K562 (cell line): ENCODE results near the gene CEP131. TPM values are rescaled to one million over a fixed set of nuclear protein-coding genes. Genes with fewer than 3 reads are reported as not detected.

ENCODE experiments used
- CBFA2T2 ChIP-seq: fragments of 450-650 bp; conservative IDR thresholded peaks from 2 replicates; pipeline ENCODE4 v1.6.1; 2017; ENCODE audit warnings: mild to moderate bottlenecking
- ETV1 ChIP-seq: fragments of 450-650 bp; conservative IDR thresholded peaks from 2 replicates; pipeline ENCODE4 v1.6.1; 2016; ENCODE audit warnings: missing genetic modification characterization, control low read depth, low read depth, missing compliant biosample characterization
- GTF2A2 ChIP-seq: IDR thresholded peaks from 2 replicates; pipeline ENCODE4 v1.6.1; 2016; ENCODE audit warnings: mild to moderate bottlenecking, missing genetic modification characterization, missing compliant biosample characterization
- HDAC1 ChIP-seq, 2 experiments: fragments of 450-650 bp; IDR thresholded peaks; 2 replicates each; pipeline ENCODE4 v1.6.1; 2016 to 2017; ENCODE audit warnings: inconsistent platforms in 1 of 2, mild to moderate bottlenecking in 1 of 2, moderate library complexity in 1 of 2
- KLF13 ChIP-seq: fragments of 450-650 bp; IDR thresholded peaks from 2 replicates; pipeline ENCODE4 v1.6.1; 2016; ENCODE audit warnings: missing genetic modification characterization, low read depth, mild to moderate bottlenecking, missing compliant biosample characterization, moderate library complexity, borderline replicate concordance
- KLF16 ChIP-seq: IDR thresholded peaks from 2 replicates; pipeline ENCODE4 v1.6.1; 2016; ENCODE audit warnings: antibody characterized with exemption
- NCOA2 ChIP-seq, 2 experiments: fragments of 450-650 bp; IDR thresholded peaks; 2 replicates each; pipeline ENCODE4 v1.6.1; 2018; ENCODE audit warnings: mild to moderate bottlenecking in 2 of 2, moderate library complexity in 1 of 2; ENCODE audit not compliant: partially characterized antibody in 2 of 2
- NELFE ChIP-seq: IDR thresholded peaks from 2 replicates; pipeline ENCODE4 v1.6.1; 2011; ENCODE audit warnings: mild to moderate bottlenecking; ENCODE audit not compliant: insufficient read depth, insufficient read length
- RBM34 ChIP-seq: fragments of 200-400 bp; formaldehyde crosslinking; IDR thresholded peaks from 2 replicates; pipeline ENCODE4 v1.6.1; 2018; ENCODE audit warnings: low read length, borderline replicate concordance; ENCODE audit not compliant: insufficient read depth
- SIX5 ChIP-seq, 2 experiments: IDR thresholded peaks; 2 replicates each; pipeline ENCODE4 v1.6.1; 2011; ENCODE audit warnings: low read length in 2 of 2, borderline replicate concordance in 1 of 2, low read depth in 1 of 2, mild to moderate bottlenecking in 1 of 2, moderate library complexity in 1 of 2; ENCODE audit not compliant: insufficient read depth in 1 of 2
- YY1 ChIP-seq, 3 experiments: IDR thresholded peaks; 2 replicates each; pipeline ENCODE4 v1.6.1; 2011; ENCODE audit warnings: low read length in 2 of 3, mild to moderate bottlenecking in 2 of 3, moderate library complexity in 2 of 3, borderline replicate concordance in 1 of 3, control low read depth in 1 of 3, low read depth in 1 of 3; ENCODE audit not compliant: insufficient read depth in 3 of 3, insufficient replicate concordance in 2 of 3, control insufficient read depth in 1 of 3, insufficient read length in 1 of 3; ENCODE audit errors: extremely low read depth in 1 of 3
- ZKSCAN8 ChIP-seq: fragments of 200-800 bp; sonication (Bioruptor generic); IDR thresholded peaks from 2 replicates; pipeline ENCODE4 v1.6.1; 2016; ENCODE audit warnings: missing genetic modification characterization, missing compliant biosample characterization
- polyA plus RNA-seq, 8 experiments: library from polyadenylated mRNA; depleted of rRNA in 4 of 8; stranded (reverse) in 5 of 8; unstranded in 3 of 8; fragments of >200 nt; fragmentation: Nextera tagmentation in 2 of 8; fragmentation: Illumina TruSeq in 1 of 8; extraction: Ambion mirVana in 2 of 8; extraction: Trizol in 1 of 8; gene quantifications; 2 replicates each; pipeline versions ENCODE4 v1.2.1 to v1.2.3, GENCODE V29; 2011 to 2014; ENCODE audit warnings: inconsistent platforms in 1 of 8, missing spikeins in 1 of 8
- total RNA-seq, 7 experiments: library from RNA; depleted of rRNA in 6 of 7; stranded (reverse); fragments of >200 nt in 6 of 7; fragmentation: Illumina TruSeq in 2 of 7; extraction: Trizol in 2 of 7; gene quantifications; 2 replicates each; pipeline versions ENCODE4 v1.2.1 to v1.2.3, GENCODE V29; 2011 to 2021; ENCODE audit warnings: low replicate concordance in 1 of 7
- TF ChIP-seq, protein P1 (sequence below): fragments of 200-600 bp; sonication (generic); IDR thresholded peaks from one replicate; pipeline ENCODE4 v1.6.1; 2012; ENCODE audit warnings: mild to moderate bottlenecking, low read depth, low read length, inconsistent platforms

Gene CEP131
- total and polyA plus RNA-seq, 9 of the 15 experiments (the other 6 are each of a cell fraction or from before 2014, with no cell fraction given) = 0.24 to 21.2 (median 2.3) TPM

DNA sequence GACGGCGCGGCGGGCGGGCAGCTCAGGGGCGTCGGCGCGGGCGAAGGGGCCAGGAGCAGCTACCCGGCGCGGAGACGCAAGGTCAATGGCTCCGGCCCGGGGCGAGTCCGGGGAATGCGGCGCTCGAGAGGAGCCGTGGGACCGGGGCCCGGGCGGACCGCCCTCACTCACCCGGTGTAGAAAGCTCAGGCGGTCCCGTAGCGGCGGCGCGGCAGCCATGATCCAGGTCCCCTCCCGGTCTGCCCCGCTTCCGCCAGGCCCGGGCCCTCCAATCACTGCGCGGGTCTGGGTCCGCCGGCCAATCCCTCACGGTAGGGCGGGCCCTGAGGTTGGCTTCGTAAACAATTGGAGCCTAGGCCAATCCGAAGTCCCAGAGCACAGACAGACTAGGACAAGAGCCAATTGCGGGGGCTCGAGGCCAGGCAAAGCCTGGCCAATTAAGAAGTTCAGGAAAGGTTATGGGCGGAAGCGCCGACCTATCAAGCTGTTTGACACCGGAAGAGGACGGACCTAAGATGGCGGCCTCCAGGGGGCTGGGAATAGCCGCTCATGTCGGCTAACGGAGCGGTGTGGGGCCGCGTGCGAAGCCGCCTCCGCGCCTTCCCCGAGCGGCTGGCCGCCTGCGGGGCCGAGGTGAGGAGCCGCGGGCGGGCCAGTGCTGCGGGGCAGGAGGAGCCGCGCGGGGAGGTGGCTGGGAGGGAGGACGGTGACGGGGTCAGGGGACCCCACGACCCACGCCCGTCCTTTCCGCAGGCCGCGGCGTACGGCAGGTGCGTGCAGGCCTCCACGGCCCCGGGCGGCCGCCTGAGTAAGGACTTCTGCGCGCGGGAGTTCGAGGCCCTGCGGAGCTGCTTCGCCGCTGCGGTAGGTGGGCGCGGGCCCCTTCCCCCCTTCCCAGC lies 16.3 kb upstream of the CEP131 start, which contains the start of the genes NDUFAF8 and TEPSIN (continued):
- TF ChIP-seq, protein P1, sequence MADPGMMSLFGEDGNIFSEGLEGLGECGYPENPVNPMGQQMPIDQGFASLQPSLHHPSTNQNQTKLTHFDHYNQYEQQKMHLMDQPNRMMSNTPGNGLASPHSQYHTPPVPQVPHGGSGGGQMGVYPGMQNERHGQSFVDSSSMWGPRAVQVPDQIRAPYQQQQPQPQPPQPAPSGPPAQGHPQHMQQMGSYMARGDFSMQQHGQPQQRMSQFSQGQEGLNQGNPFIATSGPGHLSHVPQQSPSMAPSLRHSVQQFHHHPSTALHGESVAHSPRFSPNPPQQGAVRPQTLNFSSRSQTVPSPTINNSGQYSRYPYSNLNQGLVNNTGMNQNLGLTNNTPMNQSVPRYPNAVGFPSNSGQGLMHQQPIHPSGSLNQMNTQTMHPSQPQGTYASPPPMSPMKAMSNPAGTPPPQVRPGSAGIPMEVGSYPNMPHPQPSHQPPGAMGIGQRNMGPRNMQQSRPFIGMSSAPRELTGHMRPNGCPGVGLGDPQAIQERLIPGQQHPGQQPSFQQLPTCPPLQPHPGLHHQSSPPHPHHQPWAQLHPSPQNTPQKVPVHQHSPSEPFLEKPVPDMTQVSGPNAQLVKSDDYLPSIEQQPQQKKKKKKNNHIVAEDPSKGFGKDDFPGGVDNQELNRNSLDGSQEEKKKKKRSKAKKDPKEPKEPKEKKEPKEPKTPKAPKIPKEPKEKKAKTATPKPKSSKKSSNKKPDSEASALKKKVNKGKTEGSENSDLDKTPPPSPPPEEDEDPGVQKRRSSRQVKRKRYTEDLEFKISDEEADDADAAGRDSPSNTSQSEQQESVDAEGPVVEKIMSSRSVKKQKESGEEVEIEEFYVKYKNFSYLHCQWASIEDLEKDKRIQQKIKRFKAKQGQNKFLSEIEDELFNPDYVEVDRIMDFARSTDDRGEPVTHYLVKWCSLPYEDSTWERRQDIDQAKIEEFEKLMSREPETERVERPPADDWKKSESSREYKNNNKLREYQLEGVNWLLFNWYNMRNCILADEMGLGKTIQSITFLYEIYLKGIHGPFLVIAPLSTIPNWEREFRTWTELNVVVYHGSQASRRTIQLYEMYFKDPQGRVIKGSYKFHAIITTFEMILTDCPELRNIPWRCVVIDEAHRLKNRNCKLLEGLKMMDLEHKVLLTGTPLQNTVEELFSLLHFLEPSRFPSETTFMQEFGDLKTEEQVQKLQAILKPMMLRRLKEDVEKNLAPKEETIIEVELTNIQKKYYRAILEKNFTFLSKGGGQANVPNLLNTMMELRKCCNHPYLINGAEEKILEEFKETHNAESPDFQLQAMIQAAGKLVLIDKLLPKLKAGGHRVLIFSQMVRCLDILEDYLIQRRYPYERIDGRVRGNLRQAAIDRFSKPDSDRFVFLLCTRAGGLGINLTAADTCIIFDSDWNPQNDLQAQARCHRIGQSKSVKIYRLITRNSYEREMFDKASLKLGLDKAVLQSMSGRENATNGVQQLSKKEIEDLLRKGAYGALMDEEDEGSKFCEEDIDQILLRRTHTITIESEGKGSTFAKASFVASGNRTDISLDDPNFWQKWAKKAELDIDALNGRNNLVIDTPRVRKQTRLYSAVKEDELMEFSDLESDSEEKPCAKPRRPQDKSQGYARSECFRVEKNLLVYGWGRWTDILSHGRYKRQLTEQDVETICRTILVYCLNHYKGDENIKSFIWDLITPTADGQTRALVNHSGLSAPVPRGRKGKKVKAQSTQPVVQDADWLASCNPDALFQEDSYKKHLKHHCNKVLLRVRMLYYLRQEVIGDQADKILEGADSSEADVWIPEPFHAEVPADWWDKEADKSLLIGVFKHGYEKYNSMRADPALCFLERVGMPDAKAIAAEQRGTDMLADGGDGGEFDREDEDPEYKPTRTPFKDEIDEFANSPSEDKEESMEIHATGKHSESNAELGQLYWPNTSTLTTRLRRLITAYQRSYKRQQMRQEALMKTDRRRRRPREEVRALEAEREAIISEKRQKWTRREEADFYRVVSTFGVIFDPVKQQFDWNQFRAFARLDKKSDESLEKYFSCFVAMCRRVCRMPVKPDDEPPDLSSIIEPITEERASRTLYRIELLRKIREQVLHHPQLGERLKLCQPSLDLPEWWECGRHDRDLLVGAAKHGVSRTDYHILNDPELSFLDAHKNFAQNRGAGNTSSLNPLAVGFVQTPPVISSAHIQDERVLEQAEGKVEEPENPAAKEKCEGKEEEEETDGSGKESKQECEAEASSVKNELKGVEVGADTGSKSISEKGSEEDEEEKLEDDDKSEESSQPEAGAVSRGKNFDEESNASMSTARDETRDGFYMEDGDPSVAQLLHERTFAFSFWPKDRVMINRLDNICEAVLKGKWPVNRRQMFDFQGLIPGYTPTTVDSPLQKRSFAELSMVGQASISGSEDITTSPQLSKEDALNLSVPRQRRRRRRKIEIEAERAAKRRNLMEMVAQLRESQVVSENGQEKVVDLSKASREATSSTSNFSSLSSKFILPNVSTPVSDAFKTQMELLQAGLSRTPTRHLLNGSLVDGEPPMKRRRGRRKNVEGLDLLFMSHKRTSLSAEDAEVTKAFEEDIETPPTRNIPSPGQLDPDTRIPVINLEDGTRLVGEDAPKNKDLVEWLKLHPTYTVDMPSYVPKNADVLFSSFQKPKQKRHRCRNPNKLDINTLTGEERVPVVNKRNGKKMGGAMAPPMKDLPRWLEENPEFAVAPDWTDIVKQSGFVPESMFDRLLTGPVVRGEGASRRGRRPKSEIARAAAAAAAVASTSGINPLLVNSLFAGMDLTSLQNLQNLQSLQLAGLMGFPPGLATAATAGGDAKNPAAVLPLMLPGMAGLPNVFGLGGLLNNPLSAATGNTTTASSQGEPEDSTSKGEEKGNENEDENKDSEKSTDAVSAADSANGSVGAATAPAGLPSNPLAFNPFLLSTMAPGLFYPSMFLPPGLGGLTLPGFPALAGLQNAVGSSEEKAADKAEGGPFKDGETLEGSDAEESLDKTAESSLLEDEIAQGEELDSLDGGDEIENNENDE = no peak
- TF ChIP-seq CBFA2T2 (no peak), SIX5 (IDR thresholded peaks at IDR 0.05; ENCODE audit: borderline replicate concordance in 1 of 2, insufficient read depth in 1 of 2, low read depth in 1 of 2, low read length in 2 of 2) (peak; percentile 47 to 71), NELFE (no peak), NCOA2 (IDR thresholded peaks at IDR 0.05; ENCODE audit: partially characterized antibody in 2 of 2) (no peak), HDAC1 (IDR thresholded peaks at IDR 0.05) (peak in 1 of 2 experiments; percentile 37; a peak in 1 of 4 replicates), ZKSCAN8 (CRISPR knock-in tag) (no peak), RBM34 (no peak), KLF16 (no peak), GTF2A2 (tag) (no peak), YY1 (IDR thresholded peaks at IDR 0.05; ENCODE audit: borderline replicate concordance in 1 of 3, control insufficient read depth in 1 of 3, extremely low read depth in 1 of 3, insufficient read depth in 3 of 3, insufficient read length in 1 of 3, insufficient replicate concordance in 2 of 3, low read depth in 1 of 3, low read length in 2 of 3) (peak; percentile 89 to 95 (median 94)), KLF13 (no peak), ETV1 (tag) (peak; percentile 59)
